K562 (cell line): Measurements from ENCODE around the gene PACSIN3. TPM values are rescaled to one million over a fixed set of nuclear protein-coding genes. Genes with fewer than 3 reads are reported as not detected.

Experiments
- CBFB ChIP-seq: sonication (generic); formaldehyde crosslinking; IDR thresholded peaks from 2 replicates; pipeline ENCODE4 v1.4.0; 2020; ENCODE audit warnings: mild to moderate bottlenecking, missing genetic modification reagents
- CHD7 ChIP-seq: fragments of 200-600 bp; sonication (generic); IDR thresholded peaks from one replicate; pipeline ENCODE4 v1.6.1; 2012; ENCODE audit warnings: mild to moderate bottlenecking, low read depth, low read length, inconsistent platforms
- CTCF ChIP-seq, 3 experiments: IDR thresholded peaks in 2 of 3; conservative IDR thresholded peaks in 1 of 3; 2 replicates each; pipeline ENCODE4 v1.5.1; 2011 to 2012; ENCODE audit warnings: low read length in 3 of 3, mild to moderate bottlenecking in 3 of 3, control low read depth in 2 of 3, improper control_type of control experiment in 1 of 3, inconsistent platforms in 1 of 3, low read depth in 1 of 3, mixed read lengths in 1 of 3, moderate library complexity in 1 of 3; ENCODE audit not compliant: insufficient read depth in 2 of 3
- GABPB1 ChIP-seq: sonication (generic); formaldehyde crosslinking; IDR thresholded peaks from 2 replicates; pipeline ENCODE4 v1.8.0; 2022; ENCODE audit warnings: mild to moderate bottlenecking, missing genetic modification reagents
- SMARCB1 ChIP-seq: IDR thresholded peaks from 2 replicates; pipeline ENCODE4 v1.6.1; 2011; ENCODE audit warnings: improper control_type of control experiment, low read depth; ENCODE audit not compliant: insufficient read length
- ZFP36 ChIP-seq: fragments of 150-350 bp; IDR thresholded peaks from 2 replicates; pipeline ENCODE4 v1.6.1; 2018; ENCODE audit warnings: low read length, low read depth; ENCODE audit not compliant: partially characterized antibody
- ZNF551 ChIP-seq: fragments of 250-450 bp; sonication (Bioruptor Pico); IDR thresholded peaks from 2 replicates; pipeline ENCODE4 v1.5.0; 2021; ENCODE audit warnings: mild to moderate bottlenecking, moderate library complexity
- polyA plus RNA-seq, 8 experiments: library from polyadenylated mRNA; depleted of rRNA in 4 of 8; stranded (reverse) in 5 of 8; unstranded in 3 of 8; fragments of >200 nt; fragmentation: Nextera tagmentation in 2 of 8; fragmentation: Illumina TruSeq in 1 of 8; extraction: Ambion mirVana in 2 of 8; extraction: Trizol in 1 of 8; gene quantifications; 2 replicates each; pipeline versions ENCODE4 v1.2.1 to v1.2.3, GENCODE V29; 2011 to 2014; ENCODE audit warnings: inconsistent platforms in 1 of 8, missing spikeins in 1 of 8
- total RNA-seq, 7 experiments: library from RNA; depleted of rRNA in 6 of 7; stranded (reverse); fragments of >200 nt in 6 of 7; fragmentation: Illumina TruSeq in 2 of 7; extraction: Trizol in 2 of 7; gene quantifications; 2 replicates each; pipeline versions ENCODE4 v1.2.1 to v1.2.3, GENCODE V29; 2011 to 2021; ENCODE audit warnings: low replicate concordance in 1 of 7
- TF ChIP-seq, protein P1 (sequence below): fragments of 450-650 bp; formaldehyde crosslinking; IDR thresholded peaks from 2 replicates; pipeline ENCODE4 v1.4.0; 2020; ENCODE audit warnings: mild to moderate bottlenecking, moderate library complexity

PACSIN3 gene
- total and polyA plus RNA-seq, 9 of the 15 experiments (the other 6 are each of a cell fraction or from before 2014, with no cell fraction given), result 0.13 to 18.1 (median 7.1) TPM

- peak; percentile 92 to 98 (median 98) for TF ChIP-seq CTCF (IDR thresholded peaks at IDR 0.05 in 2 of 3, conservative IDR thresholded peaks at IDR 0.05 in 1 of 3; ENCODE audit: insufficient read depth in 2 of 3, low read depth in 1 of 3, low read length in 3 of 3)
- no peak for TF ChIP-seq ZFP36
- no peak for TF ChIP-seq CHD7
- TF ChIP-seq SMARCB1, result no peak
- TF ChIP-seq, protein P1, sequence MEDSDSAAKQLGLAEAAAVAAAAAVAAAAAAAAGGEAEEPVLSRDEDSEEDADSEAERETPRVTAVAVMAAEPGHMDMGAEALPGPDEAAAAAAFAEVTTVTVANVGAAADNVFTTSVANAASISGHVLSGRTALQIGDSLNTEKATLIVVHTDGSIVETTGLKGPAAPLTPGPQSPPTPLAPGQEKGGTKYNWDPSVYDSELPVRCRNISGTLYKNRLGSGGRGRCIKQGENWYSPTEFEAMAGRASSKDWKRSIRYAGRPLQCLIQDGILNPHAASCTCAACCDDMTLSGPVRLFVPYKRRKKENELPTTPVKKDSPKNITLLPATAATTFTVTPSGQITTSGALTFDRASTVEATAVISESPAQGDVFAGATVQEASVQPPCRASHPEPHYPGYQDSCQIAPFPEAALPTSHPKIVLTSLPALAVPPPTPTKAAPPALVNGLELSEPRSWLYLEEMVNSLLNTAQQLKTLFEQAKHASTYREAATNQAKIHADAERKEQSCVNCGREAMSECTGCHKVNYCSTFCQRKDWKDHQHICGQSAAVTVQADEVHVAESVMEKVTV (CRISPR knock-in tag), result peak; percentile 89
- TF ChIP-seq ZNF551 (CRISPR knock-in tag), result no peak
- TF ChIP-seq CBFB (CRISPR knock-in tag), result no peak
- TF ChIP-seq GABPB1 (CRISPR knock-in tag), result 0 out of 2 replicates have a peak, but pooled peaks have one; percentile 23
These were observed 33.0 kb downstream of the PACSIN3 start (continued) for GRCh38 chr11:47152953-47153950.
